Skeletal muscle satellite cell (primary cell): ENCODE data around the gene COL26A1. TPM values are rescaled to one million over a fixed set of nuclear protein-coding genes. Genes with fewer than 3 reads are reported as not detected.
A peak's percentile ranks its signal among the peaks of the same experiment; 100 is the strongest.
"Not testable (repeated sequence)": the region's sequence is repeated elsewhere in the genome, so short reads cannot be mapped to it uniquely, and the experiment has no call there.

Source experiments
- H3K27me3 ChIP-seq: 2 replicates; pipeline ENCODE4 v1.7.0; 2013; ENCODE audit warnings: low read length; ENCODE audit not compliant: control insufficient read depth, insufficient read depth
- H3K36me3 ChIP-seq: 2 replicates; pipeline ENCODE4 v1.7.0; 2013; ENCODE audit warnings: mild to moderate bottlenecking, control low read depth, low read length; ENCODE audit not compliant: insufficient read depth
- H3K4me1 ChIP-seq: 2 replicates; pipeline ENCODE4 v1.7.0; 2013; ENCODE audit warnings: low read length; ENCODE audit not compliant: control insufficient read depth, insufficient read depth
- H3K4me2 ChIP-seq: 2 replicates; pipeline ENCODE4 v1.7.0; 2013; ENCODE audit warnings: mild to moderate bottlenecking, low read length
- H3K4me3 ChIP-seq: 2 replicates; pipeline ENCODE4 v1.7.0; 2013; ENCODE audit warnings: low read length
- H3K9ac ChIP-seq: 2 replicates; pipeline ENCODE4 v1.7.0; 2013; ENCODE audit warnings: mild to moderate bottlenecking, low read depth, low read length, moderate library complexity
- H3K9me3 ChIP-seq: replicated peaks from 2 replicates; pipeline ENCODE4 v1.7.0; 2013; ENCODE audit warnings: mild to moderate bottlenecking, control low read depth, low read length
- small RNA-seq: library from RNA; depleted of rRNA; stranded (forward); fragments of <200 nt; gene quantifications from one replicate; pipeline ENCODE3, GENCODE V24; 2012

Gene COL26A1

DNA sequence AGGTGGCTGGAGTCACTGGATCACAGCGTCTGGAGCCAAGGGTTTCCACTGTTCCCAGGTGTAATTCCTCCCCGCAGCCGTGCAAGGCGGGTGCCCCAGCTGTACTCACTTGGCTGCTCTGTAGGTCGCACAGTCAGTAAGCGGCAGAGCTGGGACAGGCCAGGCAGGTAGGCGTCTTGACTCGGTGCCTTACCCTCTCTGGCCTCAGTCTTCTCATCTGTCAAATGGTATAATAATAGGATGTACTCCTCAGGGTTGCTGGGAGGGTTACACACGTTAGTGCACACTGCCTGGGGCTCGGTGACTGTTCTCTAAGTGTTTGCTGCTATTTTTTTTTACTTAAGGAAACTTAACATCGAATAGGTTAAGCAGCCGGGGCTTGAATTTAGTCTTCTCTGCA is 239.4 kb downstream of the COL26A1 start:
- Histone ChIP-seq H3K36me3 (no peaks in the 10 kb centered on the region), H3K4me3 (no peak overlapping the region), H3K4me1 (peaks cover 7% of the 10 kb centered on the region), H3K4me2 (no peak overlapping the region), H3K9me3 (no peaks in the 10 kb centered on the region), H3K27me3 (peaks cover 26% of the 10 kb centered on the region), H3K9ac (no peak overlapping the region)

DNA sequence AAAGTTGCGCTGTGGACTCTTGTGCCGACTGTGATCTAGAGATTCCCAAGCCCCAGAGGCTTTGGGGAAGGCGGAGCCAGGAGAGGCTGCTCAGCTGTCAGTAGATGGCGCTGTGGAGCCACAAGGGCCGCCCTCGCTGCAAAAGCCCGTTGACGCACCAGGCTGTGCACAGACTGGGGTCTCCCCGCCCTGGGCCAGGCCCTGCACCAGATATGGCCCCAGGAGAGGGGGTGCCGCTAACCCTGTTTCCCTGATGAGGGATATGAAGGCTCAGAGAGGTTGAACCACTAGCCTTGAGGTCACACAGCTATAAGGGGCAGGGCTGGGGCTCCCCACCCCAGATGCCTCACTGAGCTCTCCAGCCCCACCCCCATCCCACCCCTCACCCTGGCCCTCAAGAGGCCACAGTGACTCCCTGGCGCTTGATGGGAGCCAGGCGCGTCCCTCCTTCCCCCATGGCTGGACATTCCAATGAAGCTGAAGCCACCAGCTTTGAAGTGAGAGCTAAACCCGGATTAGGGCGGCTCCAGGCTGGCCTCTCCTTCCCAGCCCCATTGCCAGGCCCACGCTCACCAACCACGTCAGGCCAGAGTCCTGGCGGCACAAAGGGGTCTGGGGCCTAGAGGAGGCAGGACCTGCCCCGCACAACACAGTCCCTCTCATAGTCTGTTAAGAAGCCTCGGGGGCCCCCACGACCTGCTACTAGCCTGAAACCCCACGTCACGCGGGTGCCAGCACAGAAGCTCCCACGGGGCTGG is 240.0 kb downstream of the COL26A1 start:
- no peak overlapping the region for H3K4me3 ChIP-seq
- peak overlapping the region; percentile 47 for H3K9ac ChIP-seq
- H3K4me2 ChIP-seq: peak overlapping the region; percentile 48
- no peaks in the 10 kb centered on the region for H3K36me3 ChIP-seq
- H3K9me3 ChIP-seq: no peaks in the 10 kb centered on the region
- peaks cover 26% of the 10 kb centered on the region for H3K27me3 ChIP-seq
- peaks cover 7% of the 10 kb centered on the region for H3K4me1 ChIP-seq

DNA sequence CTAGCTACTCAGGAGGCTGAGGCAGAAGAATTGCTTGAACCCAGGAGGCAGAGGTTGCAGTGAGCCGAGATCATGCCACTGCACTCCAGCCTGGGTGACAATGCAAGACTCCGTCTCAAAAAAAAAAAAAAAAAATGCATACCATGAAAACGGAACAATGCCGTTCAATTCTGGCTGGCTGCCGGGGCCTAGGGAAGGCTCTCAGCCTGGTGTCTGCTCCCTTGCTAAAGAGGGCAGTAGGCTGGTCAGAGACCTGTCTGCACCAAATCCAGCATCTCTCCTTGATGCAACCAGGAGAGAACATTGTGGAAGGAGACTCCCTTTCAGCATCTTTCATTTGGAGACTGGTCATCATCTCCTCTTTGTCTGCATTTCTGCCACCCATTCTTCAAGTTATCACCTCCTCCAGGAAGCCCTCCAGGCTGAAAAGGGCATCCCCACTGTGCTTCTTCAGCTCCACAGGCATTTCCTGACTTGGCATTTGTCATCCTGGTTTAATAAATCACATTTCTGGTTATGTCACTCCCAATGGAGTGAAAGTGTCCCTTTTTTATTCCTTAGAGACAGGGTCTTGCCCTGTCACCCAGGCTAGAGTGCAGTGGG is 241.8 kb downstream of the COL26A1 start:
- Histone ChIP-seq H3K4me2 (no peak overlapping the region), H3K4me1 (peaks cover 7% of the 10 kb centered on the region), H3K27me3 (peaks cover 24% of the 10 kb centered on the region), H3K4me3 (no peak overlapping the region), H3K36me3 (no peaks in the 10 kb centered on the region), H3K9me3 (no peaks in the 10 kb centered on the region), H3K9ac (no peak overlapping the region)

DNA sequence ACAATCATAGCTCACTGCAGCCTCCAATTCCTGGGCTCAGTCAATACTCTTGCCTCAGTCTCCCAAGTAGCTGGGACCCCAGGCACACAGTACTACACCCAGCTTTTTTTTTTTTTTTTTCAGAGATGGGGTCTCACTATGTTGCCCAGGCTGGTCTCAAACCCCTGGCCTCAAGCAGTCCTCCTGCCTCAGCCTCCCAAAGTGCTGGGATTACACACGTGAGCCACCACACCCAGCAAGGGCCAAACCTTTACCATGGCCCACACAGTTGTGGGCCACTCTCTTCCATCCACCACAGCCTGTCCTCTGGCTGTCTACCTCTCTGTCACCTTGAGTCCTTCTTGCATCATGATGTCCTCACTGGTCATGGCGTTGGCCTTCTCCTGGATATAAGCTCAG is 242.3 kb downstream of the COL26A1 start:
- not testable (repeated sequence) for H3K9ac ChIP-seq, H3K36me3 ChIP-seq, H3K9me3 ChIP-seq, H3K4me1 ChIP-seq, H3K4me3 ChIP-seq, H3K4me2 ChIP-seq
- peaks cover 22% of the 10 kb centered on the region for H3K27me3 ChIP-seq

DNA sequence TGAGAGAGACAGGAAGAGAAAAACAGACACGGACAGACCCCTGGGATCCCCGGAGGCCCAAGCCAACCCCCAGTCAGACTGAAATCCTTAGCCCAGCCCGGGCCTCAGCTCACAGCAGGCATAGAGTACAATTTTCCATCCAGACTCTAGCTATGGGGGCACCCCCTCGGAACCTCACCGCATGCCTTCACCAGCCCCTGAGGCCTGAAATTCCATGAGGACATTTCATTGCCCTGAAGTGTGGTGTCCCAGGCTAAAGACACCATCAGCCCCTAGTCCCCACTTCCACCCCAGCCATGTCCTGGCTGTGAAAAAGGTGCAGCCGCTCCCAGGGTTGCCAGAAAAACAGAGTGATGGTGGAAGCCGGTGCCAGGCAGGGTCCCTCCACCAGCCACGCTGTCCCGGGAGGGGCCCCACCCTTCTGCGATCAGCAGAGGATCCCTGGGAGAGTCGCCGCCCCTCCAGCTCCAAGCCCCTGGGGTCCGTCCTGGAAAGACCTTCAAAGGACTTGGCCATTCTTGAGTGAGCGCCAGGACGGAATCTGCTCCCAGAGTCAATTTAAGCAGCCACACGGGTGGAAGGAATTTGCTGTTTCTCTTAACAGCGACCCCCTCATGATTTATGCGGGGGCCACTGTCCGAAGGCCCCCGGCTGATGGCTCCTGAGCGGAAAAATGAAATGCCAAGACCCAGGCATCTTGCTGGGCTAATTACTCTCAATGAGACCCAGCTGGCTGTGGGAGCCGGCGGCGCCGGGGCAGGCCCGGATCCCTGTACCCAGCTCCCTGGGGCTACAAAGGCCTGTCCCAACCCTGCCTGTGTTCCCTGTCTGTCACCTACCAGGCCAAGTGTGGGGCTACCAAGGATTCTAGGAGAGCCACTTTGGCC is 243.2 kb downstream of the COL26A1 start:
- no peaks in the 10 kb centered on the region for H3K36me3 ChIP-seq
- H3K9me3 ChIP-seq: no peaks in the 10 kb centered on the region
- H3K4me2 ChIP-seq: no peak overlapping the region
- H3K9ac ChIP-seq: no peak overlapping the region
- H3K4me1 ChIP-seq: peaks cover 7% of the 10 kb centered on the region
- no peak overlapping the region for H3K4me3 ChIP-seq
- peaks cover 17% of the 10 kb centered on the region for H3K27me3 ChIP-seq

DNA sequence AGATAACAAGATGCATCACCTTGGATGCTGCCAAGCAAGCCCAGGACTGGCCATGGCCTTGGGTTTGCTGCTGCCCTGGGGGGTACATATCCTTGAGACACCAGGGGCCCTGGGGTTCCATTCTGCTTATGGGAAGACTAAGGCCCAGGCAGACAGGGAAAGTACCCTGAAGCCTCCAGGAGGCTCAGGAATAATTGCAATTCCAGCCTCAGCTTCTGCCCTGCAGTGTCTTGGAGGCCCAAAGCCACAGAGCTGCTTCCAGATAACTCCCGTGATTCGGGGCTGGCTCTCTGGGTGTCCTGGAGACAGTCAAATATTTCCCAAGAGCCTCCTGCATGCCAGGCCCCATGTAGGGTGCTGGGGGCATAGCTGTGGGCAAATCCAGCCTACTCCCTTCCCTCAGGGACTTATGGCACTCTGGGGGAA is 243.8 kb downstream of the COL26A1 start:
- Histone ChIP-seq H3K4me2 (no peak overlapping the region), H3K9me3 (no peaks in the 10 kb centered on the region), H3K36me3 (no peaks in the 10 kb centered on the region), H3K27me3 (peaks cover 11% of the 10 kb centered on the region), H3K9ac (no peak overlapping the region), H3K4me3 (no peak overlapping the region), H3K4me1 (peaks cover 7% of the 10 kb centered on the region)

Small RNAs within 50 kb of the gene (small RNA-seq; reads per million reads assigned to genes)
- gene AC004965.1: not detected
